ENCODE measurements around the gene ZNF497. TPM values are rescaled to one million over a fixed set of nuclear protein-coding genes. Genes with fewer than 3 reads are reported as not detected.

ZNF497 gene
- total and polyA plus RNA-seq, 10 of the 15 experiments (the other 5 are each of a cell fraction or from before 2014, with no cell fraction given) = 0.09 to 0.82 (median 0.28) TPM

DNA sequence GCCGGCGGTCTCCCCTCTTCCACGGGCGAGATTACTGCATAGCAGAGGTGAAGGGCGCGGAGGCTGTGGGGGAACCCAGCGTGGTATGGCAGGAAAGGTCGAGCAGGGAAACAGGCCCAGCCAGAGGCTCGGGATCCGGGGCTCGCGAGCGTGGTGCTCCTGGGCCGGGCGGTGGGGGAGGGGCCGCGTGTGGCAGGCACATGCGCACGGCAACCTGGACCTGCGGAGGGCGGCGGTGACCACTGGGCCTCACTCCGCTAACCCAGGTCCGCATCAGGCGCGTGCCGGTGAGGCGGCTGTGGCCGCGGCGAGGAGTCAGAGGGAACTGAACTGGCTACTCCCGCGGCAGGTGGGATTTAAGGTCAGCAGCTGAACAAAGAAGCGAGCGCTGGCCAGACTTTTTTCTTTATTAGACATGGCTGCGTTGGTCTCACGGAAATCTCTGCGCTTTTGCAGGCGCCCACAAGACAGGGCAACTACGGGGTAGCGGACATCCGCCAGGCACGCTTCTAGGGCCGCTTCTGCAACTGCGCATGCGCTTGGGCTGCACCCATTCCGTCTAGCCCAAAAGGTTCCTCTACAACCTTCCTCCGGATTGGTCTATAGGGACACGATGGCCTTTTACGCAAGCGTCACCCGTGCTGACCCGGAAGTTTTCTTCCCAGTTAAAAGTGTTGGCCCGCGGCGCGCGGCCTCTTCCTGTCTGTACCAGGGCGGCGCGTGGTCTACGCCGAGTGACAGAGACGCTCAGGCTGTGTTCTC lies 24.2 kb upstream of the ZNF497 start, which contains the start of gene RPS5 (continued):
- TF ChIP-seq, protein P1, sequence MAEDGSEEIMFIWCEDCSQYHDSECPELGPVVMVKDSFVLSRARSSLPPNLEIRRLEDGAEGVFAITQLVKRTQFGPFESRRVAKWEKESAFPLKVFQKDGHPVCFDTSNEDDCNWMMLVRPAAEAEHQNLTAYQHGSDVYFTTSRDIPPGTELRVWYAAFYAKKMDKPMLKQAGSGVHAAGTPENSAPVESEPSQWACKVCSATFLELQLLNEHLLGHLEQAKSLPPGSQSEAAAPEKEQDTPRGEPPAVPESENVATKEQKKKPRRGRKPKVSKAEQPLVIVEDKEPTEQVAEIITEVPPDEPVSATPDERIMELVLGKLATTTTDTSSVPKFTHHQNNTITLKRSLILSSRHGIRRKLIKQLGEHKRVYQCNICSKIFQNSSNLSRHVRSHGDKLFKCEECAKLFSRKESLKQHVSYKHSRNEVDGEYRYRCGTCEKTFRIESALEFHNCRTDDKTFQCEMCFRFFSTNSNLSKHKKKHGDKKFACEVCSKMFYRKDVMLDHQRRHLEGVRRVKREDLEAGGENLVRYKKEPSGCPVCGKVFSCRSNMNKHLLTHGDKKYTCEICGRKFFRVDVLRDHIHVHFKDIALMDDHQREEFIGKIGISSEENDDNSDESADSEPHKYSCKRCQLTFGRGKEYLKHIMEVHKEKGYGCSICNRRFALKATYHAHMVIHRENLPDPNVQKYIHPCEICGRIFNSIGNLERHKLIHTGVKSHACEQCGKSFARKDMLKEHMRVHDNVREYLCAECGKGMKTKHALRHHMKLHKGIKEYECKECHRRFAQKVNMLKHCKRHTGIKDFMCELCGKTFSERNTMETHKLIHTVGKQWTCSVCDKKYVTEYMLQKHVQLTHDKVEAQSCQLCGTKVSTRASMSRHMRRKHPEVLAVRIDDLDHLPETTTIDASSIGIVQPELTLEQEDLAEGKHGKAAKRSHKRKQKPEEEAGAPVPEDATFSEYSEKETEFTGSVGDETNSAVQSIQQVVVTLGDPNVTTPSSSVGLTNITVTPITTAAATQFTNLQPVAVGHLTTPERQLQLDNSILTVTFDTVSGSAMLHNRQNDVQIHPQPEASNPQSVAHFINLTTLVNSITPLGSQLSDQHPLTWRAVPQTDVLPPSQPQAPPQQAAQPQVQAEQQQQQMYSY (CRISPR knock-in tag; IDR thresholded peaks at IDR 0.05) = no peak
- TF ChIP-seq, protein P2, sequence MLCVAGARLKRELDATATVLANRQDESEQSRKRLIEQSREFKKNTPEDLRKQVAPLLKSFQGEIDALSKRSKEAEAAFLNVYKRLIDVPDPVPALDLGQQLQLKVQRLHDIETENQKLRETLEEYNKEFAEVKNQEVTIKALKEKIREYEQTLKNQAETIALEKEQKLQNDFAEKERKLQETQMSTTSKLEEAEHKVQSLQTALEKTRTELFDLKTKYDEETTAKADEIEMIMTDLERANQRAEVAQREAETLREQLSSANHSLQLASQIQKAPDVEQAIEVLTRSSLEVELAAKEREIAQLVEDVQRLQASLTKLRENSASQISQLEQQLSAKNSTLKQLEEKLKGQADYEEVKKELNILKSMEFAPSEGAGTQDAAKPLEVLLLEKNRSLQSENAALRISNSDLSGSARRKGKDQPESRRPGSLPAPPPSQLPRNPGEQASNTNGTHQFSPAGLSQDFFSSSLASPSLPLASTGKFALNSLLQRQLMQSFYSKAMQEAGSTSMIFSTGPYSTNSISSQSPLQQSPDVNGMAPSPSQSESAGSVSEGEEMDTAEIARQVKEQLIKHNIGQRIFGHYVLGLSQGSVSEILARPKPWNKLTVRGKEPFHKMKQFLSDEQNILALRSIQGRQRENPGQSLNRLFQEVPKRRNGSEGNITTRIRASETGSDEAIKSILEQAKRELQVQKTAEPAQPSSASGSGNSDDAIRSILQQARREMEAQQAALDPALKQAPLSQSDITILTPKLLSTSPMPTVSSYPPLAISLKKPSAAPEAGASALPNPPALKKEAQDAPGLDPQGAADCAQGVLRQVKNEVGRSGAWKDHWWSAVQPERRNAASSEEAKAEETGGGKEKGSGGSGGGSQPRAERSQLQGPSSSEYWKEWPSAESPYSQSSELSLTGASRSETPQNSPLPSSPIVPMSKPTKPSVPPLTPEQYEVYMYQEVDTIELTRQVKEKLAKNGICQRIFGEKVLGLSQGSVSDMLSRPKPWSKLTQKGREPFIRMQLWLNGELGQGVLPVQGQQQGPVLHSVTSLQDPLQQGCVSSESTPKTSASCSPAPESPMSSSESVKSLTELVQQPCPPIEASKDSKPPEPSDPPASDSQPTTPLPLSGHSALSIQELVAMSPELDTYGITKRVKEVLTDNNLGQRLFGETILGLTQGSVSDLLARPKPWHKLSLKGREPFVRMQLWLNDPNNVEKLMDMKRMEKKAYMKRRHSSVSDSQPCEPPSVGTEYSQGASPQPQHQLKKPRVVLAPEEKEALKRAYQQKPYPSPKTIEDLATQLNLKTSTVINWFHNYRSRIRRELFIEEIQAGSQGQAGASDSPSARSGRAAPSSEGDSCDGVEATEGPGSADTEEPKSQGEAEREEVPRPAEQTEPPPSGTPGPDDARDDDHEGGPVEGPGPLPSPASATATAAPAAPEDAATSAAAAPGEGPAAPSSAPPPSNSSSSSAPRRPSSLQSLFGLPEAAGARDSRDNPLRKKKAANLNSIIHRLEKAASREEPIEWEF (IDR thresholded peaks at IDR 0.05; ENCODE audit: insufficient replicate concordance, low read depth, low read length) = no peak
- TF ChIP-seq, protein P3, sequence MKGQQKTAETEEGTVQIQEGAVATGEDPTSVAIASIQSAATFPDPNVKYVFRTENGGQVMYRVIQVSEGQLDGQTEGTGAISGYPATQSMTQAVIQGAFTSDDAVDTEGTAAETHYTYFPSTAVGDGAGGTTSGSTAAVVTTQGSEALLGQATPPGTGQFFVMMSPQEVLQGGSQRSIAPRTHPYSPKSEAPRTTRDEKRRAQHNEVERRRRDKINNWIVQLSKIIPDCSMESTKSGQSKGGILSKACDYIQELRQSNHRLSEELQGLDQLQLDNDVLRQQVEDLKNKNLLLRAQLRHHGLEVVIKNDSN (IDR thresholded peaks at IDR 0.05; ENCODE audit: borderline replicate concordance, extremely low read length, insufficient read depth, low read depth, low read length) = peak; percentile 15
- peak; percentile 56 for TF ChIP-seq RAD51 (IDR thresholded peaks at IDR 0.05)
- no peak for TF ChIP-seq ESRRA (IDR thresholded peaks at IDR 0.05; ENCODE audit: low read length)
- no peak for TF ChIP-seq JUNB (IDR thresholded peaks at IDR 0.05)
- no peak for TF ChIP-seq RBBP5 (conservative IDR thresholded peaks at IDR 0.05)
- no peak for TF ChIP-seq MYB (IDR thresholded peaks at IDR 0.05; ENCODE audit: borderline replicate concordance, low read depth, low read length)
- no peak; the same call in 1 of the 2 replicates for TF ChIP-seq DPF2 (IDR thresholded peaks at IDR 0.05)
- TF ChIP-seq TCF12 (IDR thresholded peaks at IDR 0.05; ENCODE audit: low read depth, low read length) = peak; percentile 9; the same call in 1 of the 2 replicates
- TF ChIP-seq, protein P4, sequence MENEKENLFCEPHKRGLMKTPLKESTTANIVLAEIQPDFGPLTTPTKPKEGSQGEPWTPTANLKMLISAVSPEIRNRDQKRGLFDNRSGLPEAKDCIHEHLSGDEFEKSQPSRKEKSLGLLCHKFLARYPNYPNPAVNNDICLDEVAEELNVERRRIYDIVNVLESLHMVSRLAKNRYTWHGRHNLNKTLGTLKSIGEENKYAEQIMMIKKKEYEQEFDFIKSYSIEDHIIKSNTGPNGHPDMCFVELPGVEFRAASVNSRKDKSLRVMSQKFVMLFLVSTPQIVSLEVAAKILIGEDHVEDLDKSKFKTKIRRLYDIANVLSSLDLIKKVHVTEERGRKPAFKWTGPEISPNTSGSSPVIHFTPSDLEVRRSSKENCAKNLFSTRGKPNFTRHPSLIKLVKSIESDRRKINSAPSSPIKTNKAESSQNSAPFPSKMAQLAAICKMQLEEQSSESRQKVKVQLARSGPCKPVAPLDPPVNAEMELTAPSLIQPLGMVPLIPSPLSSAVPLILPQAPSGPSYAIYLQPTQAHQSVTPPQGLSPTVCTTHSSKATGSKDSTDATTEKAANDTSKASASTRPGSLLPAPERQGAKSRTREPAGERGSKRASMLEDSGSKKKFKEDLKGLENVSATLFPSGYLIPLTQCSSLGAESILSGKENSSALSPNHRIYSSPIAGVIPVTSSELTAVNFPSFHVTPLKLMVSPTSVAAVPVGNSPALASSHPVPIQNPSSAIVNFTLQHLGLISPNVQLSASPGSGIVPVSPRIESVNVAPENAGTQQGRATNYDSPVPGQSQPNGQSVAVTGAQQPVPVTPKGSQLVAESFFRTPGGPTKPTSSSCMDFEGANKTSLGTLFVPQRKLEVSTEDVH (IDR thresholded peaks at IDR 0.05; ENCODE audit: low read depth, partially characterized antibody) = peak; percentile 82
- TF ChIP-seq, protein P5, sequence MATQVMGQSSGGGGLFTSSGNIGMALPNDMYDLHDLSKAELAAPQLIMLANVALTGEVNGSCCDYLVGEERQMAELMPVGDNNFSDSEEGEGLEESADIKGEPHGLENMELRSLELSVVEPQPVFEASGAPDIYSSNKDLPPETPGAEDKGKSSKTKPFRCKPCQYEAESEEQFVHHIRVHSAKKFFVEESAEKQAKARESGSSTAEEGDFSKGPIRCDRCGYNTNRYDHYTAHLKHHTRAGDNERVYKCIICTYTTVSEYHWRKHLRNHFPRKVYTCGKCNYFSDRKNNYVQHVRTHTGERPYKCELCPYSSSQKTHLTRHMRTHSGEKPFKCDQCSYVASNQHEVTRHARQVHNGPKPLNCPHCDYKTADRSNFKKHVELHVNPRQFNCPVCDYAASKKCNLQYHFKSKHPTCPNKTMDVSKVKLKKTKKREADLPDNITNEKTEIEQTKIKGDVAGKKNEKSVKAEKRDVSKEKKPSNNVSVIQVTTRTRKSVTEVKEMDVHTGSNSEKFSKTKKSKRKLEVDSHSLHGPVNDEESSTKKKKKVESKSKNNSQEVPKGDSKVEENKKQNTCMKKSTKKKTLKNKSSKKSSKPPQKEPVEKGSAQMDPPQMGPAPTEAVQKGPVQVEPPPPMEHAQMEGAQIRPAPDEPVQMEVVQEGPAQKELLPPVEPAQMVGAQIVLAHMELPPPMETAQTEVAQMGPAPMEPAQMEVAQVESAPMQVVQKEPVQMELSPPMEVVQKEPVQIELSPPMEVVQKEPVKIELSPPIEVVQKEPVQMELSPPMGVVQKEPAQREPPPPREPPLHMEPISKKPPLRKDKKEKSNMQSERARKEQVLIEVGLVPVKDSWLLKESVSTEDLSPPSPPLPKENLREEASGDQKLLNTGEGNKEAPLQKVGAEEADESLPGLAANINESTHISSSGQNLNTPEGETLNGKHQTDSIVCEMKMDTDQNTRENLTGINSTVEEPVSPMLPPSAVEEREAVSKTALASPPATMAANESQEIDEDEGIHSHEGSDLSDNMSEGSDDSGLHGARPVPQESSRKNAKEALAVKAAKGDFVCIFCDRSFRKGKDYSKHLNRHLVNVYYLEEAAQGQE (IDR thresholded peaks at IDR 0.05; ENCODE audit: low read depth, low read length) = no peak

Measured in GM12878 (cell line).